Smooth muscle cell (in vitro differentiated cells): Measurements from ENCODE around the gene TARP.

Experiments
- DNase-seq: peaks from one replicate; lab custom pipeline; 2025; ENCODE audit not compliant: unreplicated experiment; lab: John Stamatoyannopoulos, UW
- H2AFZ ChIP-seq: fragments of 200-600 bp; sonication (generic); 2 replicates; pipeline ENCODE4 v1.6.0; 2016; ENCODE audit warnings: antibody characterized with exemption, low read depth, mild to moderate bottlenecking
- H3F3A ChIP-seq: fragments of 200-600 bp; sonication (generic); 2 replicates; pipeline ENCODE4 v1.6.0; 2017; ENCODE audit warnings: antibody characterized with exemption, low read depth
- H3K27ac ChIP-seq: fragments of 200-600 bp; sonication (generic); 2 replicates; pipeline ENCODE4 v1.5.1; 2016; ENCODE audit warnings: low read depth, mild to moderate bottlenecking
- H3K27me3 ChIP-seq: fragments of 200-600 bp; sonication (generic); 2 replicates; pipeline ENCODE4 v1.6.1; 2016; ENCODE audit warnings: low read depth, mild to moderate bottlenecking
- H3K36me3 ChIP-seq: fragments of 200-600 bp; sonication (generic); 2 replicates; pipeline ENCODE4 v1.5.1; 2016; ENCODE audit warnings: low read depth
- H3K4me1 ChIP-seq: fragments of 200-600 bp; sonication (generic); 2 replicates; pipeline ENCODE4 v1.5.1; 2016; ENCODE audit warnings: low read depth
- H3K4me2 ChIP-seq: fragments of 200-600 bp; sonication (generic); 2 replicates; pipeline ENCODE4 v1.6.0; 2016; ENCODE audit warnings: mild to moderate bottlenecking
- H3K4me3 ChIP-seq: fragments of 200-600 bp; sonication (generic); 2 replicates; pipeline ENCODE4 v1.5.1; 2016; ENCODE audit warnings: mild to moderate bottlenecking
- H3K79me2 ChIP-seq: fragments of 200-600 bp; sonication (generic); 2 replicates; pipeline ENCODE4 v1.6.0; 2016; ENCODE audit warnings: low read depth, mild to moderate bottlenecking
- H3K9ac ChIP-seq: fragments of 200-600 bp; sonication (generic); 2 replicates; pipeline ENCODE4 v1.6.0; 2016; ENCODE audit warnings: low read depth
- H3K9me3 ChIP-seq: fragments of 200-600 bp; sonication (generic); replicated peaks from 2 replicates; pipeline ENCODE4 v1.5.1; 2016; ENCODE audit warnings: low read depth
- H4K20me1 ChIP-seq: fragments of 200-600 bp; sonication (generic); 2 replicates; pipeline ENCODE4 v1.6.0; 2016; ENCODE audit warnings: low read depth
- CTCF ChIP-seq: fragments of 200-600 bp; sonication (generic); IDR thresholded peaks from 2 replicates; pipeline ENCODE4 v1.5.1; 2017; ENCODE audit warnings: borderline replicate concordance, mild to moderate bottlenecking, antibody characterized with exemption; ENCODE audit not compliant: insufficient read depth, poor library complexity, severe bottlenecking
- WGBS: methylation state at CpG from one replicate; pipeline ENCODE4 v1.1.7; 2016; ENCODE audit warnings: low lambda C conversion rate; 5-methylcytosine and 5-hydroxymethylcytosine counted together

Gene TARP

GRCh38 chr7:38220452-38220851 is 53.0 kb downstream of the TARP start:
- Histone ChIP-seq H3K36me3 (peaks cover 7% of the 10 kb centered on the region), H3K27me3 (no peaks in the 10 kb centered on the region)
- TF ChIP-seq CTCF = no peak

GRCh38 chr7:38217672-38218071 is 55.8 kb downstream of the TARP start:
- no peak for DNase-seq
- Histone ChIP-seq H3F3A (peaks cover 11% of the 10 kb centered on the region), H3K4me1 (no peaks in the 10 kb centered on the region), H3K9ac (no peak overlapping the region), H3K4me3 (no peak overlapping the region), H4K20me1 (peaks cover 26% of the 10 kb centered on the region), H3K9me3 (no peaks in the 10 kb centered on the region), H3K4me2 (no peak overlapping the region), H3K79me2 (no peaks in the 10 kb centered on the region), H3K27ac (no peak overlapping the region), H2AFZ (no peak overlapping the region), H3K36me3 (peaks cover 7% of the 10 kb centered on the region), H3K27me3 (no peaks in the 10 kb centered on the region)
- 85% methylated on average over 2 of the region's 2 CpGs for WGBS
- TF ChIP-seq CTCF = no peak

More at GRCh38 chr7:38220452-38220851, 53.0 kb downstream of the TARP start:
- H3K9me3 ChIP-seq = no peaks in the 10 kb centered on the region
- H3K9ac ChIP-seq = no peak overlapping the region
- H2AFZ ChIP-seq = no peak overlapping the region
- no peak overlapping the region for H3K4me2 ChIP-seq
- H3K4me3 ChIP-seq = no peak overlapping the region
- H3K79me2 ChIP-seq = no peaks in the 10 kb centered on the region
- H3K4me1 ChIP-seq = no peaks in the 10 kb centered on the region
- H3K27ac ChIP-seq = no peak overlapping the region
- H4K20me1 ChIP-seq = peaks cover 13% of the 10 kb centered on the region
- no peak for DNase-seq
- 92% methylated on average over 3 of the region's 3 CpGs for WGBS
- H3F3A ChIP-seq = peaks cover 9% of the 10 kb centered on the region

GRCh38 chr7:38215735-38216670 is 57.4 kb downstream of the TARP start:
- Histone ChIP-seq H3K4me3 (no peak overlapping the region), H3K4me2 (peak overlapping the region; percentile 45), H3K27ac (peak overlapping the region; percentile 75), H3K79me2 (no peaks in the 10 kb centered on the region), H3K9me3 (no peaks in the 10 kb centered on the region), H3K4me1 (no peaks in the 10 kb centered on the region), H3K9ac (no peak overlapping the region), H2AFZ (no peak overlapping the region), H3K27me3 (no peaks in the 10 kb centered on the region), H3F3A (peaks cover 11% of the 10 kb centered on the region), H3K36me3 (peaks cover 7% of the 10 kb centered on the region), H4K20me1 (peaks cover 40% of the 10 kb centered on the region)
- peak; percentile 32 for DNase-seq
- WGBS = 10% methylated on average over 5 of the region's 5 CpGs
- peak; percentile 97 for TF ChIP-seq CTCF
